Activated naive CD8-positive, alpha-beta T cell treated with anti-CD3 and anti-CD28 coated beads, Interleukin-2, amount 50 U/mL, for 24 hours (primary cell): ENCODE data around the gene CCNE1.
"Not testable (repeated sequence)": the region's sequence is repeated elsewhere in the genome, so short reads cannot be mapped to it uniquely, and the experiment has no call there.

ENCODE experiments used
- ATAC-seq: fragments of 150-1000 bp; cut with Tn5 transposase; one replicate; pipeline ENCODE4 v1.10.0; 2021
- DNase-seq: peaks from one replicate; pipeline ENCODE4 v3.0.0; 2021
- H3K27ac Mint-ChIP-seq: one replicate; pipeline ENCODE4 v1.8.0; 2021; ENCODE audit warnings: mild to moderate bottlenecking, mixed read lengths
- H3K27me3 Mint-ChIP-seq: one replicate; pipeline ENCODE4 v1.8.0; 2021; ENCODE audit warnings: mixed read lengths
- H3K36me3 Mint-ChIP-seq: one replicate; pipeline ENCODE4 v1.8.0; 2021; ENCODE audit warnings: low read depth, mixed read lengths
- H3K4me1 Mint-ChIP-seq: one replicate; pipeline ENCODE4 v1.8.0; 2021; ENCODE audit warnings: mixed read lengths
- H3K4me3 Mint-ChIP-seq: one replicate; pipeline ENCODE4 v1.8.0; 2021; ENCODE audit warnings: mild to moderate bottlenecking, moderate library complexity, mixed read lengths
- H3K9me3 Mint-ChIP-seq: one replicate; pipeline ENCODE4 v1.8.0; 2021; ENCODE audit warnings: mixed read lengths

Gene CCNE1

GRCh38 chr19:29817316-29817715 lies 5.5 kb downstream of the CCNE1 start:
- DNase-seq, result no peak

GRCh38 chr19:29819300-29819699 lies 7.5 kb downstream of the CCNE1 start:
- H3K27me3 Mint-ChIP-seq, result no peaks in the 10 kb centered on the region
- H3K4me3 Mint-ChIP-seq, result no peak overlapping the region
- H3K9me3 Mint-ChIP-seq, result no peaks in the 10 kb centered on the region
- peaks cover 11% of the 10 kb centered on the region for H3K4me1 Mint-ChIP-seq
- ATAC-seq (no peak), DNase-seq (no peak)
- no peak overlapping the region for H3K27ac Mint-ChIP-seq
- H3K36me3 Mint-ChIP-seq, result peaks cover 42% of the 10 kb centered on the region

More at GRCh38 chr19:29817316-29817715, 5.5 kb downstream of the CCNE1 start:
- H3K36me3 Mint-ChIP-seq, result peaks cover 37% of the 10 kb centered on the region
- H3K4me3 Mint-ChIP-seq, result no peak overlapping the region
- H3K27ac Mint-ChIP-seq, result no peak overlapping the region
- H3K27me3 Mint-ChIP-seq, result no peaks in the 10 kb centered on the region
- ATAC-seq, result no peak
- no peaks in the 10 kb centered on the region for H3K9me3 Mint-ChIP-seq
- H3K4me1 Mint-ChIP-seq, result peaks cover 16% of the 10 kb centered on the region

- Mint-ChIP-seq H3K27ac (no peak overlapping the region), H3K36me3 (peaks cover 37% of the 10 kb centered on the region), H3K4me3 (no peak overlapping the region), H3K4me1 (peaks cover 10% of the 10 kb centered on the region), H3K27me3 (no peaks in the 10 kb centered on the region), H3K9me3 (no peaks in the 10 kb centered on the region)
- DNase-seq (no peak), ATAC-seq (no peak)
Observed at GRCh38 chr19:29819986-29820385, 8.2 kb downstream of the CCNE1 start.

GRCh38 chr19:29823581-29824330 lies 12.0 kb downstream of the CCNE1 start:
- H3K9me3 Mint-ChIP-seq, result no peaks in the 10 kb centered on the region
- peaks cover 32% of the 10 kb centered on the region for H3K36me3 Mint-ChIP-seq
- no peaks in the 10 kb centered on the region for H3K27me3 Mint-ChIP-seq
- no peak for ATAC-seq
- no peak overlapping the region for H3K4me3 Mint-ChIP-seq
- H3K4me1 Mint-ChIP-seq, result peaks cover 6% of the 10 kb centered on the region
- no peak overlapping the region for H3K27ac Mint-ChIP-seq
- no peak for DNase-seq

- not testable (repeated sequence) for H3K9me3 Mint-ChIP-seq, H3K4me3 Mint-ChIP-seq, H3K27me3 Mint-ChIP-seq, H3K27ac Mint-ChIP-seq, DNase-seq, ATAC-seq
- Mint-ChIP-seq H3K36me3 (peaks cover 27% of the 10 kb centered on the region), H3K4me1 (peaks cover 13% of the 10 kb centered on the region)
Observed at GRCh38 chr19:29825263-29825662, 13.5 kb downstream of the CCNE1 start.

- peak overlapping the region; percentile 63 for H3K27ac Mint-ChIP-seq
- ATAC-seq, result peak; percentile 90
- no peaks in the 10 kb centered on the region for H3K9me3 Mint-ChIP-seq
- peak; percentile 56 for DNase-seq
- H3K4me1 Mint-ChIP-seq, result peaks cover 34% of the 10 kb centered on the region
- no peaks in the 10 kb centered on the region for H3K27me3 Mint-ChIP-seq
- H3K36me3 Mint-ChIP-seq, result no peaks in the 10 kb centered on the region
- peak overlapping the region; percentile 57 for H3K4me3 Mint-ChIP-seq
Observed at GRCh38 chr19:29831041-29831548, 19.3 kb downstream of the CCNE1 start.

- Mint-ChIP-seq H3K27me3 (no peaks in the 10 kb centered on the region), H3K4me1 (peaks cover 40% of the 10 kb centered on the region), H3K4me3 (no peak overlapping the region), H3K27ac (no peak overlapping the region), H3K36me3 (no peaks in the 10 kb centered on the region), H3K9me3 (no peaks in the 10 kb centered on the region)
- DNase-seq, result no peak
- no peak for ATAC-seq
Observed at GRCh38 chr19:29831686-29832085, 19.9 kb downstream of the CCNE1 start.

GRCh38 chr19:29832801-29833200 lies 21.0 kb downstream of the CCNE1 start:
- Mint-ChIP-seq H3K27ac (no peak overlapping the region), H3K27me3 (no peaks in the 10 kb centered on the region), H3K36me3 (no peaks in the 10 kb centered on the region)

GRCh38 chr19:29833614-29834261 lies 21.9 kb downstream of the CCNE1 start:
- no peak overlapping the region for H3K4me3 Mint-ChIP-seq
- peaks cover 59% of the 10 kb centered on the region for H3K4me1 Mint-ChIP-seq
- H3K27ac Mint-ChIP-seq, result no peak overlapping the region
- no peak for ATAC-seq
- no peaks in the 10 kb centered on the region for H3K27me3 Mint-ChIP-seq
- no peak for DNase-seq
- H3K9me3 Mint-ChIP-seq, result no peaks in the 10 kb centered on the region
- H3K36me3 Mint-ChIP-seq, result no peaks in the 10 kb centered on the region

More at GRCh38 chr19:29832801-29833200, 21.0 kb downstream of the CCNE1 start:
- peaks cover 51% of the 10 kb centered on the region for H3K4me1 Mint-ChIP-seq
- ATAC-seq, result no peak
- H3K4me3 Mint-ChIP-seq, result no peak overlapping the region
- H3K9me3 Mint-ChIP-seq, result no peaks in the 10 kb centered on the region
- no peak for DNase-seq

GRCh38 chr19:29834991-29835846 lies 23.4 kb downstream of the CCNE1 start:
- peaks cover 54% of the 10 kb centered on the region for H3K4me1 Mint-ChIP-seq
- ATAC-seq (no peak), DNase-seq (no peak)
- H3K27me3 Mint-ChIP-seq, result no peaks in the 10 kb centered on the region
- no peak overlapping the region for H3K4me3 Mint-ChIP-seq
- no peaks in the 10 kb centered on the region for H3K9me3 Mint-ChIP-seq
- H3K27ac Mint-ChIP-seq, result no peak overlapping the region
- H3K36me3 Mint-ChIP-seq, result no peaks in the 10 kb centered on the region

GRCh38 chr19:29836409-29836825 lies 24.6 kb downstream of the CCNE1 start:
- Mint-ChIP-seq H3K9me3 (no peaks in the 10 kb centered on the region), H3K27me3 (no peaks in the 10 kb centered on the region), H3K36me3 (no peaks in the 10 kb centered on the region), H3K27ac (peak overlapping the region; percentile 90), H3K4me3 (peak overlapping the region; percentile 39), H3K4me1 (peaks cover 42% of the 10 kb centered on the region)
- ATAC-seq (peak; percentile 75), DNase-seq (peak; percentile 57)

- peak; percentile 82 for ATAC-seq
- H3K27ac Mint-ChIP-seq, result peak overlapping the region; percentile 90
- H3K4me1 Mint-ChIP-seq, result peaks cover 35% of the 10 kb centered on the region
- H3K4me3 Mint-ChIP-seq, result peak overlapping the region; percentile 68
- no peaks in the 10 kb centered on the region for H3K9me3 Mint-ChIP-seq
- H3K36me3 Mint-ChIP-seq, result no peaks in the 10 kb centered on the region
- DNase-seq, result peak; percentile 46
- no peaks in the 10 kb centered on the region for H3K27me3 Mint-ChIP-seq
Observed at GRCh38 chr19:29837448-29837981, 25.7 kb downstream of the CCNE1 start.

- Mint-ChIP-seq H3K4me3 (no peak overlapping the region), H3K4me1 (peaks cover 35% of the 10 kb centered on the region), H3K27ac (peak overlapping the region; percentile 90), H3K36me3 (no peaks in the 10 kb centered on the region), H3K9me3 (no peaks in the 10 kb centered on the region), H3K27me3 (no peaks in the 10 kb centered on the region)
- ATAC-seq (no peak), DNase-seq (no peak)
Observed at GRCh38 chr19:29837996-29838395, 26.2 kb downstream of the CCNE1 start.
